CD4-positive, alpha-beta T cell treated with Interleukin-4 for 4 hours (primary cell): Measurements from ENCODE around the gene EDC3.
"Not testable (repeated sequence)": the region's sequence is repeated elsewhere in the genome, so short reads cannot be mapped to it uniquely, and the experiment has no call there.

Experiments
- DNase-seq: peaks from one replicate; pipeline ENCODE4 v3.0.0-alpha.2; 2020

The EDC3 gene

DNA sequence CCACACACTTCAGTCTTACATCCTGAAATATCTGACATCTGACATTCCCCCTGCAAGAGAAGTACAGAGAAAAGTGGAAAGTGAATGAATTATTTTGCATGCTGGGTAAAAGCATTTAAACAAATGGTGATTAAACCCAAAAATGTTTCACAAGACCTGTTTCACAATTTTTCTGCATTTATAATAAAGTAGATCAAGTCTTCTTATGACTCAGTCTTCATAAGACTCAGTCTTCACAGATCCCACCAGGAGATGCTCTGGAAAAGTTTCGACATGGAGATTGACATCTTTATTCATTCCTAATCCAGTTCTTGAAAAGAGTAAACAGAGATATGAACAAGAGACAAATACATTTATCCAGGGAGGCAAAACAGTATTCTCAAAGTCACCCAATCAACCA lies 13.2 kb upstream of the EDC3 start:
- no peak for DNase-seq

DNA sequence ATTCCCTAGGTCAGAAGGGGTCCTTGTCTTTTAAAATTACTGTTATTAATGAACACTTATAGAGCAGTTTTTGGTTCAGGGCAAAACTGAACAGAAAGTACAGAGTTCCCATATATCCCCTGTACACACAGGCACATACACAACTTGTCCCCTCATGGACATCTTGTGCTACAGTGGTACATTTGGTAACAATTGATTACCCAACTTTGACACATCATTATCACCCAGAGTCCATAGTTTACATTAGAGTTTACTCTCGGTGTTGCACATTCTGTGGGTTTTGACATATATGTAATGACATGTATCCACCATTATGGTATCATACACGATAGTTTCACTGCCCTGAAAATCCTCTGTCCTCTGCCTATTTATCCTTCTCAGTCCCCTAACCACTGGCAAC lies 984 bp upstream of the EDC3 start:
- DNase-seq = no peak

GRCh38 chr15:74696398-74696729 lies 540 bp upstream of the EDC3 start:
- no peak for DNase-seq

DNA sequence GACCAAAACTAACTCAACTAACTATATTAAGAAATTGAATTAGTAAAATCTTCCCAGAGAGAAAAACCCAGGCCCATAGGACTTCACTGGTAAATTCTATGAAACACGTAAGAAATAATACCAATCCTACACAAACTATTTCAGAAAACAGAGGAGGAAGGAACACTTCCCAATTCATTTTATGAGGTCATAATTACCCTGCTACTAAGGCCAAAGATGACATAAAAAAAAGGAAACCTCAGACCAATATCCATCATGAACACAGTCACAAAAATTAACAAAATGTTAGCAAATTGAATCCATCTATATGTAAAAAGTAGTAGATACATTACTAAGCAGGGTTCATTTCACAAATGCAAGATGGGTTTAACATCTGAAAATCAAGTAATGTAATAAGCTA lies 3.5 kb downstream of the EDC3 start:
- no peak for DNase-seq

DNA sequence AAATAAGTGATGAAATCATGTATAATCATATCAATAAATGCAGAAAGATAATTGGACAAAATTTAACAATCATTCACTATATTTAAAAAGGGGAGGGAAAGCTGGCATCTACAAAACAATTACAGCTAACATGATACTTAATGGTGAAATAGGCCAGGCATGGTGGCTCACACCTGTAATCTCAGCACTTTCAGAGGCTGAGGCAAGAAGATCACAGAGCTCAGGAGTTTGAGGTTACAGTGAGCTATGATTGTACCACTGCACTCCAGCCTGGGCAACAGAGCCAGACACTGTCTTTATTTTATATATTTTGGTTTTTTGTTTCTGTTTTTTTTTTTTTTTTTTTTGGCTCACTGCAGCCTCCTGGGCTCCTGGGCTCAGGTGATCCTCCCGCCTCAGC lies 12.1 kb downstream of the EDC3 start:
- no peak for DNase-seq

GRCh38 chr15:74682954-74683353 lies 12.9 kb downstream of the EDC3 start:
- no peak for DNase-seq

- no peak for DNase-seq
Measured at GRCh38 chr15:74680456-74680855, 15.4 kb downstream of the EDC3 start.

- DNase-seq = no peak
Measured at GRCh38 chr15:74676801-74677200, 19.0 kb downstream of the EDC3 start.

DNA sequence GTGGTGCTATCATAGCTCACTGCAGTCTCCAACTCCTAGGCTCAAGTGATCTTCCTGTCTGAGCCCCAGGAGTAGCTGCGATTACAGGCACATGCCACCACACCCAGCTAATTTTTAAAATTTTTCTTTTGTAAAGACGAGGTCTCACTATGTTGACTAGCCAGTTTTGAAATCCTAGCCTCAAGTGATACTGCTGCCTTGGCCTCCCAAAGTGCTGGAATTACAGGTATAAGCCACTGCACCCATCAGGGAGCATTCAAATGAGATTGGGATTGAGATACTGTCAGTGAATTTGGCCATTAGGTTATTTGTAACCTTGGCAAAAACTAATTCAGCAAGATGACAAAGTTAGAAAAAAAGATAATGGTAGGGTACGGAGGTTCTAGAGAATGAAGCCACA lies 21.7 kb downstream of the EDC3 start:
- no peak for DNase-seq

GRCh38 chr15:74669627-74670026 lies 26.2 kb downstream of the EDC3 start:
- DNase-seq = no peak

DNA sequence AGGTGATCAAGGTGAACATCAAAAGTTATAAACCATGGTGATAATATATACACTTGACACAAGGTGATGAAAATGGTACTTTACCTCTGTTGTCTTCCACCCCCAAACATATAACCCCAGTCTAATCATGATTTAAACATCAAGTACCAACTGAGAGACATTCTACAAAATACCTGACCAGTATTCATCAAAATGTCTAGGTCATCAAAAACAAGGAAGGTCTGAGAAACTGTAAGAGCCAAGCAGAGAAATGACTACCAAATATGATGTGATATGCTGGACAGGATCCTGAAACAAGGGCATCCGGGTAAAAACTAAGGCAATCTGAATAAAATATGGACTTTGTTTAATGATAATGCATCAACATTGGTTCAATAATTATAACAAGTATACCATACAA lies 27.8 kb downstream of the EDC3 start:
- no peak for DNase-seq

DNA sequence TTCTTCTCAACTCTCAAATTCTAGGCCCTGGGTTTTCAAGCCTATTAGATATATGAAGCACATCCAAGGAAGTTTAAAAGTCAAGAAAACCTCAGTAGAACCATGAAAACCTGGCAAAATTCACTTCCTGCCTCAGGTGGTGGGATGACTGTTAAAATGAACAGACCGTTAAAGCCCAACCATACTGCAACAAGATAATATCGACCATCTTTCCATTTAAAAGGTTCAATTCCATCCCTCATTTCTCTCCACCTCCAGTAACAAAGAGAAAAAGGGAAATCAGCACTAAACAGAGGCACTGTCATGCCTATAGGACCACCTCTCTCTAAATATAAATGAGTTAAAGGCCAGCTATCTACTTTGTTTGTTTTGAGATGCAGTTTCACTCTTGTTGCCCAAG lies 31.2 kb downstream of the EDC3 start:
- no peak for DNase-seq

DNA sequence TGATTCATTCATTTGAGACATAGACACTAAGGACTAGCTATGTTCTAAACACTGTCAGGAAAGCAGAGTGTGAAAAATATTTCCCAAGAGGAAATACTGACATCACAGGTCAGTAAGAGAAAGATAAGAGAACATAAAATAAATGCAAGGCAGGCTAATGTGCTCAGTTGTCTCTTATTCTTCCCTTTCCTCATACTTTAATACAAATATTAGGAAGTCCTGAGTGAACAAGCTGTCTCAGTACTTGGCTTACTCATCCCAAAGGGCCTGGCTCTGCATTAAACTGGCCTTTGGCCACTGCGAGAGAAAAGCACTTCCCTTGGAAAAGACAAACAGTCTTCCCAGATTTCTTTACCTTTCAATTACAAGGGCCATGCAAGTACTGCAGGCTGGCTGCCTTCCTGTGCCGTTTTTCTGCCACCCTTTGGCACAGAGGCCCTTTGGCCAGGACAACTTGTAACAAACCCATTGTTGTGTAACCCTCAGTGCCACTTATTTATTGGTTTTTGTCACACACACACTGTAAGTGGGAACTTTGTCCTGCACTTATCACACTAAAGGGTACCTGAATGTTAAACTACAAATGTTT lies 31.7 kb downstream of the EDC3 start:
- DNase-seq = no peak

DNA sequence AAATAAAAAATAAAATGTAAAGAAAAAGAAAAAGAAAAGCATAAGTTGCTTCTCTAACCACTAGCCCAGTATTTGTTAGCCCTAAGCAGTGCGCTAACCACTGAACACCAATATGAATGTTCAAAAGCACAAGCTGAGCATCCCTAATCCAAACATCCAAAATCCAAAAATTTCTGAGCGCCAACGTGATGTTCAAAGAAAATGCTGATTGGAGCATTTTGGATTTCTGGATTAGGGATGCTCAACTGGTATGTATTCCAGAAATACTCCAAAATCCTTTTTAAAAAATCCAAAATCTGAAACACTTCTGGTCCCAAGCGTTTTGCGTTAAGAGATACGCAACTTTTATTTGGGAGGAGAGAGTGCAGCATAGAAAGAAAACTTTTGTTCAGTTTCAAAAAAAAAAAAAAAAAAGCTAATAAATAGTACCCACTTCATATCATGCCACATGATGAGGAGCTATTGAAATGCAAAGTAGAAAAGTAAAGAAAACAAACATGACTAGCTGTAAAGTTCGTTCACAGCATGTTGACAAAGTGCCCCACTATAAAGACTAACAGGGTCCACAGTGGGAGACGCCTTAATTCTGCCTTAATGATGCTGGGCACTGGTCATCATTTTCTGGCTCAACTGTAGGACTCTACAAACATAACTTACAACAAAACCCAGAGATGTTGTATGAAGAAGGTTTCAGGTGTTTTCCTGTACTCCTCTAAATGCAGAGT lies 32.4 kb downstream of the EDC3 start:
- no peak for DNase-seq

- DNase-seq = no peak
Measured at GRCh38 chr15:74662064-74662860, 33.6 kb downstream of the EDC3 start.

GRCh38 chr15:74661280-74661679 lies 34.5 kb downstream of the EDC3 start:
- not testable (repeated sequence) for DNase-seq

GRCh38 chr15:74657846-74658245 lies 38.0 kb downstream of the EDC3 start:
- no peak for DNase-seq

DNA sequence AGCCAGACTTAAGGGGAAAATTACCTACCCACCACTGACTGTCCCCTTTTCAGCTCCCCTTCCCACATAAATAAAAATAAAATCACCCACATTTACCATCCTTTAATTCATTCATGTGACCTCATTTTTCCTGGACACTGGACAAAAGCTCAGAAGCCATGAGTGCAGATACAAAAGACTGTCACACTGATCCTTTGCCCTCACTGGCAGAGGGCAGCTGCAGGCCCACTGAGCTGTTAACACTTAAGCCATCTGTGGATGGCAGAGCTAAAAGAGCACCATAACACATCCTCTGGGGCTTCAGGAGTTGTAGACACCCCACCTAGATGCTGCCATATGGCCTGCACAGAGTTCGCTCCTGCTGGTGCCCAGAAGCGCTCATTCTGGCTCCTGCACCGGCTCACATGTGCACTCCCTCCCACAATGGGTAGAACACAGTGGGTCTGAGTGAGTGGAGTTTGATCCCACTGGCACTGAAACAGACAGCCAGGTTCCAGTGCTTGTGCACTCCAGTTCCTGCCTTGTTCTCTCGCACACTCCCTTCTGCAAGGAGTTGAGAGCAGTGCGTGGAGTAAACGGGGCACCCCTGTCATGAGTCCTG lies 38.8 kb downstream of the EDC3 start:
- DNase-seq = no peak

GRCh38 chr15:74655424-74655823 lies 40.4 kb downstream of the EDC3 start:
- DNase-seq = no peak

DNA sequence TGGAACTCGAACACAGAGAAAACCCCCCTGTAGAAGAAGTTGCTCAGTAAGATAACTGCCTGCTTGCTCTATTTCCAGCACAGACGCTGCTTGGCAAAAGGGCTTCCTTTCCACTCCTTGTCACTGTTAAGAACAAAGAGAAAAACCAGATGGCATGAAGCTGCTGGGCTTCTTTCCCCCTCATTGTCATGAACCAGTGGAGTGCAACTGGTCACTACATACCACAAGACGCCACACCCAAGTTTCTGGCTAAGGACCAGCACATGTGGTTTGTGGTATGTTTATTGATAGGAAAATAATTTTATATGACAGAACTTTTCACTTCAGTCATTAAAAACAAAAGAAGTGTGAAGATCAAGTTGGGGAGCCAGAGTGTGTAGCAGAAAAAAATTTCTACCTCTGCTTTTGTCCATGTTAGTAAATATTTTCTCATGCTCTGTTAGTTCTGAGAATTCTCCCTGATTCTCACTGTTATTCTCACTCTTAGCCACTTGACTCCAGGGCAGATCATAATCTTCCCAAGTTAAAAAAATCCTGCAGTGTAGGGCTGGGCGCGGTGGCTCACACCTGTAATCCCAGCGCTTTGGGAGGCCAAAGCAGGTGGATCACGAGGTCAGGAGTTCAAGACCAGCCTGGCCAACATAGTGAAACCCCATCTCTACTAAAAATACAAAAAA lies 42.3 kb downstream of the EDC3 start:
- DNase-seq = no peak

DNA sequence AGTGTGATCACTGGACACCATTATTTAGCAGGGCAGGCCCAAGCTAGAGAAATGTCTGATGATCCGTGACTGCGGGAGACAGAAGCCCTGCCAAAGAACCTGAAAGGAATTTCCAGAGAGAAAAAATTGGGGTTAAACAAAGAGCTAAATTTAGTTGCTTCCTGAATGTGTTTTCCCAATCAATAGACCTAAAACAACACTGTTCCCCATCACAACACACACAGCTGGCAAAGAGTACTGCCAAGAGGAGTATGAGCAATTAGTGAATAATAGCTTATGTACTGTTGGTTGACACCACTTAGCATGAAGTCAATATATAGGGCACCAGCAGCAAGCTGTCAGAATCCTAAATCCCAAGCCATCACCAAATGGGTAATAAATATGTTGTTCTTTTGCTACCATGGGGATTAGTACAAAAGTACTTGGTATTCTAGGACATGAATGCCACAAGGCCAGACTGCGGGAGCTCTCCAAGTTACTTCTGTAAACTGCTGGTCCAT lies 44.5 kb downstream of the EDC3 start:
- no peak for DNase-seq

DNA sequence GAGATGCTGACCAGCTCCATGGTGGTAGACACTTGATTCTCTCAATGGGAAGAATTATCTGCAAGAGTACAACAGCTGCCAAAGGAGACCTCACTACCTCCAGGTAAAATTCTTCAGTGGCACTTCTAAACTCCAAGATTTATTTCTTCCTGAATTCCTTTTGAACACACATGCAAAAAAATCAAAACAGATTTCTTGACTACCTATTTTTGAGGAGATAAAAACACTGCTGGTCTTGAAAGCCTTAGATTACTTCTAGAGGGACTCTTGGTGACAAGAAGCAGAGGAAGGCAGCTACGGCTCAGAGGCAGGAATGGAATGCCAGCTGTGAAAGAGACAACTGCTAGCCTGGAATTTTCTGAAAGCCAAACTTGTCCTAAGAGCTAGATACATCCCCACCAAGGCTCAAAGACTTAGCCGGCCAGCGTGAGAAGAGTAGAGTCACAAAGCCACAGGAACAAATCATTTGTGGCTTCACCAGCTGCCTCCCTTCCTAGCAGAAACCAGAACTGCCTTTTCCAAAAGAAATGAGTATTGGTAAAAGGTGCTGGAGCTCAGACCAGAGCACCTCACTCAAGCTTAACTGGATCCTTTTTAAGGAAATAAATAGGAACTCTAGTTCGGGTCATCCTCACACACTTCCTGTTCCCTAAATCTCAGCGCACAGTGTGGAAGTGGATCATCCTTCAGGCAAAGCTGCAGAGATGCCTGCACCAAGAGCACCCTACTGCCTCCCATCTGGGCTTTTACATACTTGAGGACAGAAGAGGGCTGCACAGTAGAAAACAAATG lies 47.6 kb downstream of the EDC3 start:
- DNase-seq = no peak
